Skin epidermis (tissue), 12 donors: ENCODE data around the gene C10orf90.
A peak's percentile ranks its signal among the peaks of the same experiment; 100 is the strongest.
"Not testable (repeated sequence)": the region's sequence is repeated elsewhere in the genome, so short reads cannot be mapped to it uniquely, and the experiment has no call there.

ENCODE experiments used
- H3K27ac ChIP-seq, 21 experiments: fragments of 200-600 bp; sonication (generic) in 11 of 21; one replicate each; pipeline ENCODE4 v1.5.0; 2020; ENCODE audit warnings: mild to moderate bottlenecking in 3 of 21, inconsistent platforms in 2 of 21, moderate library complexity in 2 of 21
- H3K4me3 ChIP-seq, 7 experiments: fragments of 200-600 bp; sonication (generic) in 2 of 7; one replicate each; pipeline ENCODE4 v1.5.0; 2020; ENCODE audit warnings: inconsistent platforms in 2 of 7, mild to moderate bottlenecking in 2 of 7, moderate library complexity in 1 of 7

The C10orf90 gene

DNA sequence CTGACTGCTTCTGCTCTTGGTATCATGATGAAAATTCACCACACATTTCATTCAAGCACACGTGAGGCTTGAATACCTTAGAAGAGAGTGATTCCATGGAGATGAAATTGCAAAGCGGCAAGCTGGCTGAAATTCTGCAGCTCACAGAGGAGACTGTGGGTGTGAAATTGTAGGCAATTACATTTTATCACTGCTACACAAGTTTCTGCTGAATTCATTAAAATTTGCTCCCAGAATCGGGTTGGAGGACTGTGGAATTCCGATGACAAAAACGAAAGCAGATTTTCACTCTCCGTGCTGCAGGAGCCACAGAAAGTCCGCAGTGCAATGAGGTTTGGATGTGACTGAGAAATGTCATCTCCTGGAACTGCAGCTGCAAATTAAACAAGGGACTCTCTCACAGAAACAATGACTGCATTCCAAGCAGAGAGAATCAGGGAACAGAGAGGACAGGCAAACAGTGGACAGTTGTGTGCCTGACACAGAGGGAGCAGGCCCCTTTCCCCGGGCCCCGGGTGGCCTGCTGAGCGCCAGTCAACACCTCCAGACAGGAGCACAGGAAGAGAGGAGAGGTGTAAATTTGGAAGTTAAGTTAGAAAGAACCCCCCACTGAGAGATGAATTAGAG, 109.1 kb downstream of the C10orf90 start:
- no peak overlapping the region for H3K4me3 ChIP-seq
- peak overlapping the region in 5 of 21 experiments; percentile 21 to 49 (median 39) for H3K27ac ChIP-seq

DNA sequence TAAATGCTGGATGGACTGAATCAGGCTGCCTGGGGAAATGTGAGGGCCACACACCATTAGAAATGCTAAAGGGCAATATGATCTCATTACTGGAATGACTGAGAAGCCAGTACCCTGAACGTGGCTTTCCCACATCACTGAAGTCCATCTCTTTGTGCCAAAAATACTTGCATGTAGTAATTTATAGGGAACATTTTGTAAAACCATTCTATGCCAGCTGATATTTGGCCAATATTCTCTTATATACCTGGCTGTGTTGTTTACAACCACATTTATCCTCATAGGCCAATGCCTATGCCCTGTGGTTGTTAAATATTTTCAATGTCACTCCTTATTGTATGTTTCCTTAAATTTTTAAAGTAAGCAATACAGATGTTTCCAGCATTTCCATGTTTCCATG, 111.6 kb downstream of the C10orf90 start:
- Histone ChIP-seq H3K27ac (no peak overlapping the region), H3K4me3 (no peak overlapping the region)

DNA sequence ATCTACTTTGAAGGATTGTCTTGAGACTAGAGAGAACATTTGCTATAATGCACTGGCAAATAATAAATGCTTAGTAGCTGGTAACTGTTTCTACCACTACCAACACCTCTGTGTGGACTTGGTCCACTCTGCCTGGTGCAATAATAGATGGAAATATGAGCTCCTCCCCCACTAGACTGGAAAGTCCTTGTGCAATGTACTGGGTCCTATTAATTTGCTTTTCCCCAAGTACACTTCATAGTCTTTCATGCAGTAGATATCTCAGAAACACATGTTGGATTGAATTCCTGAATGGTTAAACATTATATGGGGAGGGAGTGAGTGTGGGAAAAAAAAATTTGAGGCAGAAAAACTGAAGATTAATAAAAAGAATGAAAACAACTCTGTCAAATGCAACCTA, 119.3 kb downstream of the C10orf90 start:
- H3K4me3 ChIP-seq, result no peak overlapping the region
- no peak overlapping the region for H3K27ac ChIP-seq

DNA sequence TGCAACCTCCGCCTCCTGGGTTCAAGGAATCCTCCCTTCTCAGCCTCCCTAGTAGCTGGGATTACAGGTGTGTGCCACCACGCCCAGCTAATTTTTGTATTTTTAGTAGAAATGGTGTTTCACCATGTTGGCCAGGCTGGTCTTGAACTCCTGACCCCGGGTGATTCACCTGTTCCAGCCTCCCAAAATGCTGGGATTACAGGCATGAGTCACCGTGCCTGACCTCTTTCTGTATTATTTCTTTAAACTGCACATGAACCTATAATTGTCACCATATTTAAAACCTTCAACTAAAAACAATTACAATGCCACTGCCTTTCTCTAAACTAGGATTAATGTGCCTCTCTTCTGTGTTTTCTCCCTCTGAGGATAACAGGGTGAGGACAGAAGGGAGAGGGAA, 119.9 kb downstream of the C10orf90 start:
- not testable (repeated sequence) for H3K27ac ChIP-seq, H3K4me3 ChIP-seq

DNA sequence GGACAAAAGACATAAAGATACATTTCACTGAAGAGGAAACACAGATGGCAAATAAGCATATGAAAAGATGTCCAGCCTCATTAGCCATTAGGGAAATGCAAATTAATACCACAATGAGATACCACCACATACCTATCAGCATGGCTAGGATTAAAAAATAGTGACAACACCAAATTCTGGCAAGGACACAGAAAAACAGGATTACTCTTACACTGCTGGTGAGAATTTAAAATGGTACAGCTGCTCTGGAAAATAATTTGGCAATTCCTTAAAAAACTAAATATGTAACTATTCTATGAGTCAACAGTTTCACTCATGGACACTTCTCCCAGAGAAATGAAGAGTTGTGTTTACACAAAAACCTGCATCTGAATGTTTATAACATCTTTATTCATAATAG, 121.1 kb downstream of the C10orf90 start:
- H3K27ac ChIP-seq, result no peak overlapping the region
- no peak overlapping the region for H3K4me3 ChIP-seq

DNA sequence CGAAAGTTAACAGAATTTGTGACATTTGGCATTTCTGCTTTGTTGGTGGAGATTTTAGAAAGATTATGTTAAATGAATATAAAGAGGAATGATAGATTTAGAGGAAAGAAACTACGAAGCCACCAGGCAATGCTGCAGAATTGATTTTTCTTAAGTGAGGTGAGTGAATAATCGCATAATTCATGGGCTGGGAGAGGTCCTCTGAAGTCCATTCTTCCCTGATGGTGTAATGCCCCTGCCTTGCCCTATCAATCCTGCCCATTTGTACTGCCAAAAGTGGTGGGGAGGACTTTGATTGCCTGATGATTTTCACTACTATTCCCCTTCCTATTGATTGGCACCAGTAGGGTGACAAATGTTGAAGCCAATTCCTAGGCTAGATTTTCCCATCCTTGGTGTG, 125.9 kb downstream of the C10orf90 start:
- no peak overlapping the region for H3K27ac ChIP-seq
- no peak overlapping the region for H3K4me3 ChIP-seq

DNA sequence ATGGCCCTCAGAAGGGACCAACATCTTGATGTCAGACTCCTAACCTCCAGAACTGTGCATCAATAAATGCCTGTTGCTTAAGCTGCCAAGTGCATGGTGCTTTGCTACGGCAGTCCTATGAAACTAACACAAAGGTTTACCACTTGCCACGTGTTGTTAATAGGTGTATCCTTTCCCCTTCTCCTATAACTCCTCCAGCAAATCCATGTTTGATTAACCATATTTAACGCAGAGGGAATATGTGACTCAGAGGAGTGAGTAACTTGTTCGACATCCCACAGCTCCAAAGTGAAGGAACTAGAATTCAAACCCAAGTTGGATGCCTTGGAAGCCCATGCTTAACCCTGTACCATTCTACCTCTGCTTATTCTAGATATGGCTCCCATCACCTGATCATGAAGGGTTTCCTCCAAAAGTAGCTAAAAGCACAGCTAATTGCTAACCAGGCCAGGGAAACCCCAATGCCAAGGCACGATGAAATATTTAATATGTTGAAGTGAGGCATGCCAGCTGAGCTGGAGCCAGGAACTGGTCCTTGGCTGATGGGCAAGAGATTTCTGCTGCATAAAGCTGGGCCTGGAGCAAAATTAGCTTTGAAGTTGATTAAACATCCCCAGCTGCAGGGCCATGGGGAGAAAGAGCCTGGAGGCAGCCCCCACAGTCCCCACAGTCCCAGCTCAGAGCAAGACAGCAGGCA, 131.9 kb downstream of the C10orf90 start:
- Histone ChIP-seq H3K4me3 (no peak overlapping the region), H3K27ac (no peak overlapping the region)

DNA sequence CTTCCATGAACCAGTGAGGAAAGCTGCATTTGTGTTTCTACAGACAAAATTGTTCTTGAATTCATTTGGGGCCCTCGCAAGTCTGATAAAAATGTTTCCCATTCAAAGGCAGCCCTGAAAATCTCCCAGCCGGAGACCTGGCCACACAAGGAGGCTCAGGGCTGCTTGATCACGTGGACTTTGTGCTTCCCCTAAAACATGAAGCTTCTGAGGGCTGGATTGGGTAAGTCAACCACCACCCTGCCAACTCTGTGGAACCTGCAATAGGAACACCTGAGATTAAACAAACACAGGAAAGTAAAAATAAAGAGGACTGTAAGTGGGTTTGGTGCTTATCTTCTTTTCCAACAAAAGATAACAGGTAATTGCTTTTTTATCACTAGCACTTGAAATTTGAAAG, 133.8 kb downstream of the C10orf90 start:
- H3K4me3 ChIP-seq, result no peak overlapping the region
- H3K27ac ChIP-seq, result no peak overlapping the region

DNA sequence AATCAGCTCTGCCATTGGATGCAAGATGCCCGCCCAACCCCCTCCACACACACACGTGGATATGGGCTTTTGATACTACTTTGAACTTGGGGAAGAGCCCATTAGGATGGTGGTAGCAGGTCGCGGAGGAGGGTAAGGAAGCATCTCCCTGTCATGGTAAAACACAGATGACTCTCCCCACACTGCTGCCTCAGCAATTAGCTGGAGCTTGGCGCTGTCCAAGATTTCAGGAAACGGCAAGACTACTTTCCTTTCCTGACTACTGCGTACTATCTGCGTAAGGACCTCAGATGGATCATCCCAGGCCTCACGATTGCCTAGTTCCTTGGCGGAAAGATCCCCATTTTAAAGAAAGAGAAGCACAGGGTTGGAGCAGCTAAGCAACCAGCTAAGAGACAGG, 134.3 kb downstream of the C10orf90 start:
- Histone ChIP-seq H3K27ac (no peak overlapping the region), H3K4me3 (no peak overlapping the region)

DNA sequence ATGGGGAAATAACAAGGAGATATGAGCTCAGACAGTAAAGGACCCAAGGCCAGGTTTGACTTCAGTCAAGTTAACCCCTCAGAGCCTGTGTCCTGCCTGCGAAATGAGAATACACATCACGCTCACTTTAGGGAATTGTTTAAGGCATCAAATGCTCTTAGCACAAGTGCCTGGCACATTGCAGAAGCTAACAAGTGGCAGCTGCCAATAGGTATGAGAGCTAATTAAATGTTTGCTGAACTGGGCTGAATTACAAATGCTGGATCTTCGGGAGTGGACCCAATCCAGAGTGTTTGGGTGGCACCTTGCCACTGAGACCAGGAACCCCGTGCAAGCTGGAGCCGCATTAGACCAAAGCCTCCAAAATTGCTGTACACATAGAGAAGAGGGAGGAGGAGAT, 136.8 kb downstream of the C10orf90 start:
- H3K27ac ChIP-seq, result no peak overlapping the region
- H3K4me3 ChIP-seq, result no peak overlapping the region

DNA sequence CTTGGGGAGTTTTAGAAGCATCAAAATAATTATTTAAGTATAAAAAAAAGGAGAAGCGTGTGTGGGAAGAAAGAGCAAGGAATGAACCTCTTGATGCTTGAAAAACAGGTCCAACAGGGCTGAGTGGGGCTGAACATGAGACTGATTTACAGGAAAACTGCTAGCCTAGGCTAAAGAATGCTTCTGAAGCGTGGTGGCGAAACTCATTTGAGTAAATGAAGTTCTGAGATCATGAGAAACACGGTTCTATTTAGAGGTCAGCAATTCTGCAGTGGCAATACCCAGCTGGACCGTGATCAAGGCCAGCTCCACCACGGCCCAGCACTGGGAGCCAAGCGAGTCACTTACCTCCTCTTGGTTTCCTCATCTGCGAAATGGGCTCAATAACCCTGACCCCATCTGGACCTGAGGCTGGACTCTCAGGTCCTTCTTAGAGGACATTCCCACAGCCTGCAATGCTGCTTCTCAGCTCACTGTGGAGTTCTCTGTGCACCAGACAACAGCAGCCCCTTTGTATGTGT, 142.1 kb downstream of the C10orf90 start:
- no peak overlapping the region for H3K4me3 ChIP-seq
- H3K27ac ChIP-seq, result no peak overlapping the region

DNA sequence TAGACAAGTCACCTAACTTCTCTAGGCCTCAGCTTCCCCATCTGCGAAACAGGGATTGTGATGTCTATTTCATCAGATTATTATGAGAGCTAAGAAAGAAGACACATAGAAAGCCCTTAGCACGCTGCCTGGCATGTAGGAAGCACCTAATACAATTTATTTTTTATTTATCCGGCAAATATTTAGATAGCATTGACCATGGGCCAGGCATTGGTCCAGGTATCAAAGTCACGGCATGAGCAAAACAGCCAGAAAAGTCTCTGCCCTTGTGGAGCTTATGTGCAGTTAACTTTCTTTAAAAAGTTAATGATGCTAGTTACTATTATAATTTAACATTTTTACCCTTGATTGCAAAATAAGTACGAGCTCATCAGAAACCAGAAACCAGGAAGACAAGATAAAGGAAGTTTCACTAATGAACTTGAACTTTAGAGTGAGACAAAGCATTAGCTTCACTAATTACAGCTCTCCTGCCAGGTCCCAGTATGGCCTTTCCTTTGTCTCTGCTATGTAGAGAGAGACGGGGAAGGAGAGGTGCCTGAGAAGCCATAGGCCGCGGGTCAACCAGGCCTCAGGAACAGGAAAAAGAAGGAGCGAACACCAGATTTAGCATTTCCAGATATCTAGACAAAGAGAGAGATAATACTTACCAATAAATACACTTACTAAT, 142.7 kb downstream of the C10orf90 start:
- Histone ChIP-seq H3K27ac (no peak overlapping the region), H3K4me3 (no peak overlapping the region)

DNA sequence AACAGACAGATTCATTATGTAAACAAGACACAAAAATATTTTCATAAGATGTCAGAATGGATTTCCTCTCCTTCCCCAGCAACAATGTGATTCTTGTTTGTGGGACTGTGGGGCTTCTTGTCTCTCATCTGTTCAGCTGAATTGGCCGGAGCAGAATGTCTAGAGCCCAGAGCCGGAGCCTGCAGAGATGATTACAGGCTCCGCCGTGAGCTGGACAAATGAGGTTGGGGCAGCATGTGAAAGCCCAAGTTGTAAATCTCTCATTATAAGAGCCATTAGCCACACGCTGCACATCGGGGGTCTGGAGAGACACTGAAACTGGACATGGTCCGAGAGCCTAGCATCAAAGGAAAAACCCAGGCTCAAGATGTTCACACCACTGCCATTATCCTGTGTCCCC, 145.2 kb downstream of the C10orf90 start:
- H3K27ac ChIP-seq, result no peak overlapping the region

DNA sequence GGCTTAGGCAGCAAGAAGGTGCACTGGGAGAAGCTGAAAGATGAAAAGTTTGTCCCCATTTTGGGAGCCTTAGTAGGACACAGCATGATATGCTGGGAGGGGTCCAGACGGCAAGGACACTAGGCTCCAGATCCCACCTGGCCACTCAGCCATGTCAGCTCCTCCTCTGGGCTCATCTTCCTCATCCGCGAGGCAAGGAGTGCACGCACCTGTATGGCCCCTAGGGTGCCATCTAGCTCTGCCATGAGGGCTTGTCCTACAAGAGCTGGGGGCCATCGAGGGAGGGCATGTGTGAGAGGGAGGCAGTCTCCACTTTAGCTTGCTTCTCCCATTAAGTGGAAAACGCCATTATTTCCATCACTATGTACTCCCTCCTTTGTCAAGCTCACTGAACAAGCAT, 146.0 kb downstream of the C10orf90 start:
- Histone ChIP-seq H3K27ac (no peak overlapping the region), H3K4me3 (no peak overlapping the region)

More for the DNA sequence above, 145.2 kb downstream of the C10orf90 start:
- no peak overlapping the region for H3K4me3 ChIP-seq

DNA sequence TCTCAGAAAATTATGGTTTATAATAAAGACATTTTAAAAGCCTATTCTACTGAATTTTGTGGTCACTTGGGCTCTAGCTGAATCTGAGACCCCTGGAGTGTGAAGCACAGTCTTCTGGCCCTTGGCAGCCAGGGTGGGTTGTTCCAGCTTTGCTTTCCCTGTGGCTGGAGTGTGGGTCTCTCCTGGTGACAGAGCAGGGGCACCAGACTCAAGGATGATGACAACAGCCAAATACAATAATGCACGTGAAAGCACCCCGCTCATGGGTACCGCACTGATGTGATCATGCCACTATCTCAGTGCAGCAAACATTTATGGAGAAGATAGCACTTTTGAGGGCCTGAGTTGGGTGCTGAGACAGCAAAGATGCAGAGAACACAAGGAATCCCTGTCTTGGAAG, 147.4 kb downstream of the C10orf90 start:
- Histone ChIP-seq H3K27ac (no peak overlapping the region), H3K4me3 (no peak overlapping the region)

DNA sequence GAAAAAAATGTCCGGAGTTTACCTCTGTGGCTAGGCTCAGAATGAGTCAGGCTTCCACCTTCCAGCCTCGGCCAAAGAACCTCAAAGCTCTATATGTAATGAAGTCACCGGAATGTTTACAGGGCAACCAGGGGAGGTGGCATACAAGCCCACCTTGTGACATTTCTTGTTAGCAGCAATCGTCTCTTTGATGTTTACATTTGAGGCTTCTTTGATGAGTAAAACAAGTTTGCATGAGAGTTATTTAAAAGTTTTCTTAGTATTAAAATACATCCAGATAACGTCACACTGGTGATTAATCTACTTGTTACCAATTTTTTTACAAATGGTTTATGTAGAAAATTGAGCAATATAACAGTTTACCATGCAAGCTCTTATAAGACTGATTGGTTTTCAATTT, 149.1 kb downstream of the C10orf90 start:
- H3K27ac ChIP-seq, result no peak overlapping the region

DNA sequence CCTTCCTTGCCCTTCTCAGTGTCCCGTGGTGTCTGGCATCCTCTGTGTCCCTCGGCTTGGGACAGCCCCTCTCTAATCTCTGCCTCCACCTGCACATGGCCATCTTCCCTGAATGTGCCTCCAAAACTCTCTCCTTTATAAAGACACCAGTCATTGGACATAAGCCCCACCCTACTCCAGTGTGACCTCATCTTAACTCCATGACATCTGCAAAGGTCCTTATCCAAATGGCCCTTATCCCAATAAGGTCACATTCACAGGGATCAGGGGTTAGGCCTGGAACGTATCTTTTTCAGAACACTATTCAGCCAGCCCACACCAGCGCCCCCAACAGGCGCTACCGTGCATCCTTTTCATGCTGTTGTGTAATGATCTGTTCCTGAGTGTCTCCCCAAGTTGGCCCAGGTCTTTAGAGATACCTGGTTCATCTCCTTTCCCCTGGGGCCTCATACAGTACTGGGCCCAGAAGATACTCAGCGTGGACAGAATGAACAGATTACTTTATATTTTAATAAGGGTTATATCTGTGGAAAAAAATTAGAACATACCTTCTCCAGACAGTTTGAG, 149.7 kb downstream of the C10orf90 start:
- no peak overlapping the region for H3K4me3 ChIP-seq
- H3K27ac ChIP-seq, result no peak overlapping the region

More for the DNA sequence above, 149.1 kb downstream of the C10orf90 start:
- H3K4me3 ChIP-seq, result no peak overlapping the region

DNA sequence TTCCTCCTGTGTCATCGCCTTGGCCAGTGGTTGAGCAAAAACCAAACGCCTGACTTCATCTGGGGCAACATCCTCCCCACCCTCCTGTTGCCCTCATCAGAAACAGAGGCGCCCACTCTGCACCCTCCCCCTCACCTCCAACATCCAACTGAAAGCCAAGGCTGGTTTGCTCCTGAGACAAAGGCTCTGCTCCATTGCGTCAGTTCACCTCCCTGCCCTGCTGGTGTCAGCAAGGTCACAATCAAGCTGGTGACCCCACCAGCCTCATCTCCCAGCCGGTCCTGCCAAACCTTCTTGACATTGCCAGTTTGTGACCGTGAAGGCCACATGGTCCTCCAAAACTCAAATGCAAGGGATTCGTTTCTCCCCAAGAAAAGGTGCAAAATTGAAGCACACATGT, 150.5 kb downstream of the C10orf90 start:
- Histone ChIP-seq H3K4me3 (no peak overlapping the region), H3K27ac (no peak overlapping the region)

DNA sequence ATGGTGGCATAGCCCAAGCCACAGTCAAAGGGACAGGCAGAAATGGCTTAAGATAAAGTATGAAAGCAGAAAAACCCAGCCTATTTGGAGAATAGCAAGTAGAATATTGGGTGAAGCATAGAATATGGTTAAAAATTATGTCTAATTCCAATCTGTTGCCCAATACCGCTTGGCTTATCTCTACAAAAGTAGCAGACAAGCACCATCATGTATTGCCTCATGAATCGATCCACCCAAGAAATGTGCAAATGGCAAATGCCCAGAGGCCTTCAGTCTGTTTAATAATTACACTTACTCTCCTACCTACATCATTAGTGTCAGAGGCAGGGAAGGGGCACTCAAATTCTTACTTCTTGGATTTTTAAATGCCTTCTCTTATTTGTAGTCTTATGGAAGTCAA, 151.3 kb downstream of the C10orf90 start:
- H3K27ac ChIP-seq, result peak overlapping the region in 1 of 21 experiments; percentile 40
- no peak overlapping the region for H3K4me3 ChIP-seq

DNA sequence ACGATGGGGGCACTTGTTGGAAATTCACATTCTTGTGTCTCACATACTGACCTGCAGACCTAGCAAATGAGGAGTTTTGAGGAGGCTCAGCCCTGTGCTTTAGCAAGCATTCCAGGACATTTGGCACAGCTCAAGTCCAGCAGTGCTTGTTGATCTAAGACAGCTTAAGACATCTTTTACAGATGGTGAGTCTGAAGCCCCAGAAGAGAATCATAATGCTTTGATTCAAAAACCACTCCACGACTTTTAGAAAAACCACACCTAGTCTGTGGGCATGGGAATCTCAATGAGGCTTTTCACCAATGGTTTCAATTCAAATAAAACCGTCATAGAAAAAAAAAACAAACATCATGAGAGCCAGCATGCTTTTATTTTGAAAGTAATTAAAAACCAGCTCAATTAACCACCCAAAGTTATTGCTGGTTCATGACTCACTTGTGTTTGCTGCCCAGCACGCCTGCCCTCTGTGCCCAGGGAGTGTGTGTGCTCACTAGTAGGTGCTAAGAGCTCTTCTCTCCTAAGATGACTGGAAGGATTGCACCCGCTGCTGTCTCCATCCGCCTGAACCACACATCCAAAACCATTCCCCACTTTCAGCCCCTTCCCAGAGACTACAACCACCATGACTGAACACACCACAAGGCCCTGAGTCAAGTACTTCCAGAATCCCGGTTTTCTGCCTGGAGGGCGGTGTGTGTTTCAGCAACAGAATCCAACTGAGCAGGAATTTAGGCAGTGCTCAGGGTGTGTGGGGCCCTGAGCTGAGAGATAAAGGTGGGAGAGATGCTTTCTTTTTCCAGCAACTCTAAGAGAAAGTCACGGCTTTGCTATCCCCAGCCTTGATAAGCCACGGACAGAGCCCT, 152.0 kb downstream of the C10orf90 start:
- peak overlapping the region in 1 of 21 experiments; percentile 40 for H3K27ac ChIP-seq
- H3K4me3 ChIP-seq, result no peak overlapping the region
